ENCODE measurements around the gene SOWAHB. TPM values are rescaled to one million over a fixed set of nuclear protein-coding genes. Genes with fewer than 3 reads are reported as not detected.

The SOWAHB gene
- total RNA-seq, 1 donor from 2014 or later = 0.11 TPM

- Histone ChIP-seq H3K9me3 (ENCODE audit: low read depth) (no peaks in the 10 kb centered on the region), H3K79me2 (ENCODE audit: low read depth) (no peaks in the 10 kb centered on the region), H3K4me3 (no peak overlapping the region), H3K27ac (no peak overlapping the region), H3K9ac (no peak overlapping the region), H3F3A (ENCODE audit: low read depth) (no peaks in the 10 kb centered on the region), H4K20me1 (ENCODE audit: low read depth) (no peaks in the 10 kb centered on the region), H3K36me3 (no peaks in the 10 kb centered on the region), H3K4me2 (no peak overlapping the region), H3K27me3 (no peaks in the 10 kb centered on the region), H3K4me1 (no peaks in the 10 kb centered on the region), H2AFZ (replicated peaks) (no peak overlapping the region)
- peaks cover 17% of the 10 kb centered on the region for H3K4me1 Mint-ChIP-seq
- H3K27me3 Mint-ChIP-seq (ENCODE audit: insufficient read depth, low read depth) = peaks cover 10% of the 10 kb centered on the region
- H3K9me3 Mint-ChIP-seq = no peaks in the 10 kb centered on the region
- no peak for TF ChIP-seq CTCF (IDR thresholded peaks at IDR 0.05)
- no peak for TF ChIP-seq EZH2phosphoT487 (IDR thresholded peaks at IDR 0.05)
- TF ChIP-seq EZH2 (IDR thresholded peaks at IDR 0.05) = no peak
- no peak overlapping the region for H3K4me3 Mint-ChIP-seq
- no peak overlapping the region for H3K27ac Mint-ChIP-seq
- no peak for DNase-seq (ENCODE audit: low spot score)
- H3K36me3 Mint-ChIP-seq = peaks cover 2% of the 10 kb centered on the region
These were observed 46.6 kb downstream of the SOWAHB start for GRCh38 chr4:76851375-76851774.

DNA sequence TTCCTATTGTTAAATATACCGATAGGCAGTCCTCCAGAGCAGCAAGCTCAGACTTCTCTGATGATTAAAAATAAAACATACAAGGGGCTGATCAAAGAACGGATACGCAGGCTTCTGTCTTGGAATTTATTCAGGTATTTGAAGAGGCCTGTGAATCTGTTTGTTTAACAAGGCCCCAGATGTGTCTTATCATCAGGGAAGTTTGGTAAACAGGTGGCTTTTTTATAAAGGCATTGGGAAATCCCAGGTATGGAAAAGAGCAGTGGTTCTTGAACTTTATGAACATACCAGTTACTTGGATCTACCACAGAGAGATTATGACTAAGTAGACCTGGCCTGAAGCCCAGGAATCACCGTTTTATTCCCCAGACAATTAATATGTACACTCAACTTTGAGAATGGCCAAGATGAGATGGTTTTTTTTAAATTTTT, 47.9 kb downstream of the SOWAHB start:
- H3K79me2 ChIP-seq (ENCODE audit: low read depth) = no peaks in the 10 kb centered on the region
- no peaks in the 10 kb centered on the region for H3F3A ChIP-seq (ENCODE audit: low read depth)
- Mint-ChIP-seq H3K36me3 (peaks cover 2% of the 10 kb centered on the region), H3K4me3 (no peak overlapping the region), H3K9me3 (no peaks in the 10 kb centered on the region), H3K27me3 (ENCODE audit: insufficient read depth, low read depth) (peaks cover 10% of the 10 kb centered on the region), H3K27ac (no peak overlapping the region), H3K4me1 (peaks cover 5% of the 10 kb centered on the region)
- H3K4me1 ChIP-seq = no peaks in the 10 kb centered on the region
- no peak overlapping the region for H3K4me2 ChIP-seq
- H3K4me3 ChIP-seq = no peak overlapping the region
- DNase-seq (ENCODE audit: low spot score) = no peak
- H3K27me3 ChIP-seq = no peaks in the 10 kb centered on the region
- H4K20me1 ChIP-seq (ENCODE audit: low read depth) = no peaks in the 10 kb centered on the region
- TF ChIP-seq CTCF (IDR thresholded peaks at IDR 0.05) = no peak
- no peak for TF ChIP-seq EZH2 (IDR thresholded peaks at IDR 0.05)
- no peak for TF ChIP-seq EZH2phosphoT487 (IDR thresholded peaks at IDR 0.05)
- no peak overlapping the region for H2AFZ ChIP-seq (replicated peaks)
- no peaks in the 10 kb centered on the region for H3K36me3 ChIP-seq
- H3K27ac ChIP-seq = no peak overlapping the region
- H3K9me3 ChIP-seq (ENCODE audit: low read depth) = no peaks in the 10 kb centered on the region
- H3K9ac ChIP-seq = no peak overlapping the region

Other genes with a start within 250 kb of the SOWAHB start
- gene SEPTIN11, start 51.6 kb upstream of the SOWAHB start, total RNA-seq (ENCODE audit: low replicate concordance) = 124 and 183 TPM in 2 replicates
- gene CCNI, start 177.8 kb upstream of the SOWAHB start, total RNA-seq (ENCODE audit: low replicate concordance) = 425 and 511 TPM in 2 replicates